K562 (cell line): Measurements from ENCODE around the gene THADA. TPM values are rescaled to one million over a fixed set of nuclear protein-coding genes. Genes with fewer than 3 reads are reported as not detected.

Source experiments
- ATAC-seq: fragments of 200-7000 bp; cut with Tn5 transposase; 3 replicates; pipeline ENCODE4 v1.9.1; 2020; ENCODE audit warnings: moderate library complexity
- BruUV-seq: library from RNA; stranded (reverse); fragments of 400-500 nt; replicated peaks from 2 replicates; lab custom pipeline; 2021; lab: Mats Ljungman, UMichigan
- CTCF ChIA-PET: fragments of 300-600 bp; formaldehyde crosslinking; extraction: SDS; loops from one replicate; lab custom pipeline; 2021; ENCODE audit warnings: low intra/inter-chr PET ratio; lab: Yijun Ruan, JAX
- POLR2A ChIA-PET: fragments of 300-600, 350-650 bp; sonication (Branson Sonifier 250); formaldehyde crosslinking; extraction: SDS; loops from one replicate; lab custom pipeline; 2021; ENCODE audit warnings: antibody characterized with exemption, inconsistent platforms; lab: Yijun Ruan, JAX
- DNase-seq, 4 experiments: peaks; one replicate each; pipeline versions ENCODE4 v3.0.0 to v3.0.0-alpha.2; 2011 to 2018; ENCODE audit warnings: low spot score in 3 of 4, mixed read lengths in 3 of 4; ENCODE audit errors: extremely low read depth in 1 of 4
- FAIRE-seq: peaks from 2 replicates; lab custom pipeline; 2011; peaks lifted over from hg19 to GRCh38; lab: Jason Lieb, UNC
- H2AFZ ChIP-seq: 2 replicates; pipeline ENCODE4 v1.6.0; 2011; ENCODE audit warnings: low read depth, low read length, control low read depth, inconsistent platforms
- H3K27ac ChIP-seq: fragments of 200-600 bp; 3 replicates; pipeline ENCODE4 v1.8.0; 2011; ENCODE audit warnings: low read depth, mild to moderate bottlenecking, control low read depth, inconsistent platforms, low read length, moderate library complexity, mixed read lengths; ENCODE audit errors: extremely low read depth
- H3K27me3 ChIP-seq, 2 experiments: fragments of 300-600 bp in 1 of 2; 2 replicates in 1 of 2; 3 replicates in 1 of 2; pipeline versions ENCODE4 v1.6.0 to v1.8.0; 2011; ENCODE audit warnings: inconsistent platforms in 2 of 2, low read length in 2 of 2, mild to moderate bottlenecking in 1 of 2, mixed read lengths in 1 of 2, moderate library complexity in 1 of 2; ENCODE audit not compliant: control insufficient read depth in 2 of 2, insufficient read depth in 2 of 2
- H3K36me3 ChIP-seq: fragments of 300-600 bp; 3 replicates; pipeline ENCODE4 v1.8.0; 2011; ENCODE audit warnings: mild to moderate bottlenecking, low read length, inconsistent platforms; ENCODE audit not compliant: control insufficient read depth, insufficient read depth
- H3K4me1 ChIP-seq, 2 experiments: fragments of 200-600 bp in 1 of 2; replicated peaks in 1 of 2; 2 replicates in 1 of 2; 3 replicates in 1 of 2; pipeline versions ENCODE4 v1.5.1 to v1.8.0; 2011; ENCODE audit warnings: inconsistent platforms in 2 of 2, low read length in 2 of 2, mild to moderate bottlenecking in 1 of 2, mixed read lengths in 1 of 2, moderate library complexity in 1 of 2; ENCODE audit not compliant: control insufficient read depth in 2 of 2, insufficient read depth in 2 of 2
- H3K4me2 ChIP-seq: 2 replicates; pipeline ENCODE4 v1.6.1; 2011; ENCODE audit warnings: low read length, control low read depth, inconsistent platforms, mixed read lengths; ENCODE audit not compliant: insufficient read depth
- H3K4me3 ChIP-seq: fragments of 200-600 bp; sonication (generic), shearing (Covaris generic); 2 replicates; pipeline ENCODE4 v1.5.1; 2016; ENCODE audit warnings: control low read depth, inconsistent platforms
- H3K79me2 ChIP-seq: fragments of 200-600 bp; 3 replicates; pipeline ENCODE4 v1.8.0; 2011; ENCODE audit warnings: low read length, inconsistent platforms; ENCODE audit not compliant: control insufficient read depth, insufficient read depth
- H3K9ac ChIP-seq, 2 experiments: 2 replicates each; pipeline versions ENCODE4 v1.6.0 to v1.6.1; 2011; ENCODE audit warnings: low read depth in 2 of 2, low read length in 2 of 2, control low read depth in 1 of 2, inconsistent platforms in 1 of 2, mild to moderate bottlenecking in 1 of 2, mixed read lengths in 1 of 2; ENCODE audit not compliant: insufficient read depth in 1 of 2
- H3K9me1 ChIP-seq: one replicate; pipeline ENCODE4 v1.6.0; 2011; ENCODE audit warnings: inconsistent platforms, mild to moderate bottlenecking, low read length, moderate library complexity; ENCODE audit not compliant: control insufficient read depth, insufficient read depth
- H3K9me3 ChIP-seq: replicated peaks from 2 replicates; pipeline ENCODE4 v1.5.1; 2011; ENCODE audit warnings: low read depth, low read length, inconsistent platforms; ENCODE audit not compliant: control insufficient read depth, insufficient read depth
- H4K20me1 ChIP-seq: replicated peaks from 2 replicates; pipeline ENCODE4 v1.6.1; 2011; ENCODE audit warnings: low read length, inconsistent platforms, mixed read lengths; ENCODE audit not compliant: control insufficient read depth, insufficient read depth
- ELF4 ChIP-seq: fragments of 450-650 bp; formaldehyde crosslinking; IDR thresholded peaks from 2 replicates; pipeline ENCODE4 v1.4.0; 2022; ENCODE audit warnings: missing genetic modification characterization
- KLF1 ChIP-seq: fragments of 450-650 bp; IDR thresholded peaks from 2 replicates; pipeline ENCODE4 v1.6.1; 2016; ENCODE audit warnings: missing genetic modification characterization, missing compliant biosample characterization
- NCOA2 ChIP-seq, 2 experiments: fragments of 450-650 bp; IDR thresholded peaks; 2 replicates each; pipeline ENCODE4 v1.6.1; 2018; ENCODE audit warnings: mild to moderate bottlenecking in 2 of 2, moderate library complexity in 1 of 2; ENCODE audit not compliant: partially characterized antibody in 2 of 2
- NR2C2 ChIP-seq, 2 experiments: fragments of 200-800 bp in 1 of 2; sonication (Bioruptor generic) in 1 of 2; sonication (generic) in 1 of 2; formaldehyde crosslinking in 1 of 2; IDR thresholded peaks; 2 replicates each; pipeline versions ENCODE4 v1.6.1 to v1.8.0; 2016 to 2022; ENCODE audit warnings: mild to moderate bottlenecking in 1 of 2, missing compliant biosample characterization in 1 of 2, missing genetic modification characterization in 1 of 2, missing genetic modification reagents in 1 of 2
- PURB ChIP-seq: sonication (generic); formaldehyde crosslinking; IDR thresholded peaks from 2 replicates; pipeline ENCODE4 v1.9.0; 2021; ENCODE audit warnings: low read depth, mild to moderate bottlenecking, missing genetic modification reagents
- RAD51 ChIP-seq: fragments of 450-650 bp; IDR thresholded peaks from 2 replicates; pipeline ENCODE4 v1.7.1; 2016; ENCODE audit warnings: low read depth, mild to moderate bottlenecking, borderline replicate concordance
- RCOR1 ChIP-seq, 2 experiments: IDR thresholded peaks; 2 replicates each; pipeline ENCODE4 v1.6.1; 2012; ENCODE audit warnings: low read depth in 2 of 2, low read length in 2 of 2, borderline replicate concordance in 1 of 2, improper control_type of control experiment in 1 of 2
- WHSC1 ChIP-seq: IDR thresholded peaks from one replicate; pipeline ENCODE4 v1.6.1; 2012; ENCODE audit warnings: low read length, control low read depth, inconsistent platforms
- WGBS: fragments of 100-300 bp; shearing (Covaris generic); methylation state at CpG from one replicate; pipeline ENCODE4 v1.1.6; 2016; ENCODE audit warnings: low coverage, mixed read lengths; ENCODE audit not compliant: insufficient coverage; ENCODE audit errors: missing lambda C conversion rate; 5-methylcytosine and 5-hydroxymethylcytosine counted together
- in situ Hi-C: fragments of 300-500 bp; cut with MboI; formaldehyde crosslinking; loops from 4 replicates; pipeline ENCODE4 v1.15.0; 2018; ENCODE audit warnings: inconsistent platforms, mixed read lengths
- intact Hi-C: fragments of 100-400 bp; cut with micrococcal nuclease; formaldehyde crosslinking; loops from 2 replicates; pipeline ENCODE4 v1.14.2; 2022
- polyA plus RNA-seq, 8 experiments: library from polyadenylated mRNA; depleted of rRNA in 4 of 8; stranded (reverse) in 5 of 8; unstranded in 3 of 8; fragments of >200 nt; fragmentation: Nextera tagmentation in 2 of 8; fragmentation: Illumina TruSeq in 1 of 8; extraction: Ambion mirVana in 2 of 8; extraction: Trizol in 1 of 8; gene quantifications; 2 replicates each; pipeline versions ENCODE4 v1.2.1 to v1.2.3, GENCODE V29; 2011 to 2014; ENCODE audit warnings: inconsistent platforms in 1 of 8, missing spikeins in 1 of 8
- total RNA-seq, 7 experiments: library from RNA; depleted of rRNA in 6 of 7; stranded (reverse); fragments of >200 nt in 6 of 7; fragmentation: Illumina TruSeq in 2 of 7; extraction: Trizol in 2 of 7; gene quantifications; 2 replicates each; pipeline versions ENCODE4 v1.2.1 to v1.2.3, GENCODE V29; 2011 to 2021; ENCODE audit warnings: low replicate concordance in 1 of 7
- TF ChIP-seq, protein P1 (sequence below), 2 experiments: fragments of 450-650 bp; IDR thresholded peaks; 2 replicates each; pipeline ENCODE4 v1.6.1; 2018; ENCODE audit warnings: mild to moderate bottlenecking in 2 of 2, low read depth in 1 of 2; ENCODE audit not compliant: partially characterized antibody in 2 of 2
- TF ChIP-seq, protein P2 (sequence below): sonication (generic); formaldehyde crosslinking; IDR thresholded peaks from 2 replicates; pipeline ENCODE4 v1.5.0; 2020; ENCODE audit warnings: missing genetic modification reagents
- TF ChIP-seq, protein P3 (sequence below): sonication (generic); IDR thresholded peaks from 2 replicates; pipeline ENCODE4 v1.6.1; 2016
- TF ChIP-seq, protein P4 (sequence below): fragments of 450-650 bp; IDR thresholded peaks from 2 replicates; pipeline ENCODE4 v1.6.1; 2017; ENCODE audit warnings: mild to moderate bottlenecking, moderate library complexity

THADA gene
- total and polyA plus RNA-seq, 9 of the 15 experiments (the other 6 are each of a cell fraction or from before 2014, with no cell fraction given): 17.8 to 34.7 (median 31.9) TPM

DNA sequence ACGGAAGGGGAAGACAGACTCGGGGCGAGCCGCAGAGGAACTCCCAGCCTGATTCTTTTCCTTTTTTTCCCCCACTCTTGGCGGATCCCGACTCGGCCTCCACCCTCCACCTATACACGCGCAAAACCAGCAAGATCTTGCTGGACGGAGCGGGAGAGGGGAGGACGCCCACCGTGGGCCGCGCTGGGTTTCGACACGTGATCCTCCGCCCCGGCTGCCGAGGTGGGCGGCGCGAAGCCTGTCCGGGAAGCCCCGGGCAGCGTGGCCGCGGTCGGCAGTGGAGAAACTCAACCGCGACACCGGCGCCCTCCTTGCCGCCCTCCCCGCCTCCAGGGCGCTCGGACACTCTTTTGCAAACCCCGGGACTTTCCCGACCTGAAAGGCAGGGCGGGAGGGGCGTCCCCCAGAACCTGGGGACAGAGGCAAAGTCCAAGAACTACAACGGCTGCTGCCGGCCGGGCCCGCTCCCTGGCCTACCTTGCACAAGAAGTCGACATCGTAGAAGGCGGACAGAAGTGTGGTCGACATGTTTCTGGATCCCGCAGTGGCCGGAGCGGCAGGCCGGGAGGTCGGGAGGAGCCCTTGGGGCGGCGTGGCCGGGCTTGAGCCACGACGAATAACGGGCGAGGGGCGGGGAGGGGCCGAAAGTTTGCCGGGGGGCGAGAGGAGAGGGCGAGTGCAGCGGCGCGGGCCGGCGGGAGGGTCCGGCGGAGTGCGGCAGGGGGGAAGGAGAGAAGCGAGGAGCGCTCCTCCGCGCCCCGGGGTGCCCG is 369.9 kb downstream of the THADA start:
- Histone ChIP-seq H4K20me1 (no peaks in the 10 kb centered on the region; the same call in 1 of the 2 replicates), H3K79me2 (peaks cover 68% of the 10 kb centered on the region), H3K4me1 (peaks cover 12 to 53% of the 10 kb centered on the region in 2 experiments; a peak in 4 of 5 replicates), H3K9ac (peak overlapping the region; percentile 88 to 99), H3K4me3 (peak overlapping the region; percentile 62), H3K27ac (peak overlapping the region; percentile 86), H2AFZ (peak overlapping the region; percentile 48; the same call in 1 of the 2 replicates), H3K4me2 (peak overlapping the region; percentile 81), H3K9me1 (no peaks in the 10 kb centered on the region), H3K36me3 (peaks cover 39% of the 10 kb centered on the region), H3K9me3 (no peaks in the 10 kb centered on the region), H3K27me3 (no peaks in the 10 kb centered on the region)
- intact Hi-C loops: loop anchor here (1.0 to 5.0 kb wide), 6 partner anchors 36 to 397 kb away; no protein-coding TSS in a partner anchor
- in situ Hi-C loops: loop anchor here (5.0 to 10.0 kb wide), 3 partner anchors 51 to 399 kb away; no protein-coding TSS in a partner anchor
- BruUV-seq: no TSS peak
- DNase-seq: peak; percentile 65 to 76 (median 72)
- ChIA-PET CTCF (interaction anchor here (0.8 to 6.3 kb wide), 3 partner anchors 279 to 366 kb away, joined by 4 to 41 read pairs (median 6); no protein-coding TSS in a partner anchor), POLR2A (interaction anchor here (0.6 to 2.0 kb wide), 21 partner anchors 7 to 416 kb away, joined by 3 to 10 read pairs (median 4); no protein-coding TSS in a partner anchor)
- ATAC-seq: peak; percentile 2
- no peak for FAIRE-seq
- WGBS: 0% methylated on average over 15 of the region's 80 CpGs
- TF ChIP-seq WHSC1: no peak
- TF ChIP-seq ELF4 (CRISPR knock-in tag): no peak
- TF ChIP-seq NR2C2 (CRISPR knock-in tag; IDR thresholded peaks at IDR 0.05): no peak
- 0 out of 2 replicates have a peak, but pooled peaks have one; percentile 50 for TF ChIP-seq NR2C2 (tag; IDR thresholded peaks at IDR 0.05)
- TF ChIP-seq RAD51: peak; percentile 80
- 0 out of 4 replicates have a peak, but pooled peaks of 1 of the 2 experiments have one; percentile 1 for TF ChIP-seq RCOR1 (IDR thresholded peaks at IDR 0.05; ENCODE audit: borderline replicate concordance in 1 of 2, low read depth in 2 of 2, low read length in 2 of 2)
- TF ChIP-seq, protein P1, sequence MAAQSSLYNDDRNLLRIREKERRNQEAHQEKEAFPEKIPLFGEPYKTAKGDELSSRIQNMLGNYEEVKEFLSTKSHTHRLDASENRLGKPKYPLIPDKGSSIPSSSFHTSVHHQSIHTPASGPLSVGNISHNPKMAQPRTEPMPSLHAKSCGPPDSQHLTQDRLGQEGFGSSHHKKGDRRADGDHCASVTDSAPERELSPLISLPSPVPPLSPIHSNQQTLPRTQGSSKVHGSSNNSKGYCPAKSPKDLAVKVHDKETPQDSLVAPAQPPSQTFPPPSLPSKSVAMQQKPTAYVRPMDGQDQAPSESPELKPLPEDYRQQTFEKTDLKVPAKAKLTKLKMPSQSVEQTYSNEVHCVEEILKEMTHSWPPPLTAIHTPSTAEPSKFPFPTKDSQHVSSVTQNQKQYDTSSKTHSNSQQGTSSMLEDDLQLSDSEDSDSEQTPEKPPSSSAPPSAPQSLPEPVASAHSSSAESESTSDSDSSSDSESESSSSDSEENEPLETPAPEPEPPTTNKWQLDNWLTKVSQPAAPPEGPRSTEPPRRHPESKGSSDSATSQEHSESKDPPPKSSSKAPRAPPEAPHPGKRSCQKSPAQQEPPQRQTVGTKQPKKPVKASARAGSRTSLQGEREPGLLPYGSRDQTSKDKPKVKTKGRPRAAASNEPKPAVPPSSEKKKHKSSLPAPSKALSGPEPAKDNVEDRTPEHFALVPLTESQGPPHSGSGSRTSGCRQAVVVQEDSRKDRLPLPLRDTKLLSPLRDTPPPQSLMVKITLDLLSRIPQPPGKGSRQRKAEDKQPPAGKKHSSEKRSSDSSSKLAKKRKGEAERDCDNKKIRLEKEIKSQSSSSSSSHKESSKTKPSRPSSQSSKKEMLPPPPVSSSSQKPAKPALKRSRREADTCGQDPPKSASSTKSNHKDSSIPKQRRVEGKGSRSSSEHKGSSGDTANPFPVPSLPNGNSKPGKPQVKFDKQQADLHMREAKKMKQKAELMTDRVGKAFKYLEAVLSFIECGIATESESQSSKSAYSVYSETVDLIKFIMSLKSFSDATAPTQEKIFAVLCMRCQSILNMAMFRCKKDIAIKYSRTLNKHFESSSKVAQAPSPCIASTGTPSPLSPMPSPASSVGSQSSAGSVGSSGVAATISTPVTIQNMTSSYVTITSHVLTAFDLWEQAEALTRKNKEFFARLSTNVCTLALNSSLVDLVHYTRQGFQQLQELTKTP (IDR thresholded peaks at IDR 0.05; ENCODE audit: low read depth in 1 of 2, partially characterized antibody in 2 of 2): peak in 1 of 2 experiments; percentile 71
- TF ChIP-seq, protein P2, sequence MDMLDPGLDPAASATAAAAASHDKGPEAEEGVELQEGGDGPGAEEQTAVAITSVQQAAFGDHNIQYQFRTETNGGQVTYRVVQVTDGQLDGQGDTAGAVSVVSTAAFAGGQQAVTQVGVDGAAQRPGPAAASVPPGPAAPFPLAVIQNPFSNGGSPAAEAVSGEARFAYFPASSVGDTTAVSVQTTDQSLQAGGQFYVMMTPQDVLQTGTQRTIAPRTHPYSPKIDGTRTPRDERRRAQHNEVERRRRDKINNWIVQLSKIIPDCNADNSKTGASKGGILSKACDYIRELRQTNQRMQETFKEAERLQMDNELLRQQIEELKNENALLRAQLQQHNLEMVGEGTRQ (CRISPR knock-in tag): peak; percentile 88
- TF ChIP-seq, protein P3, sequence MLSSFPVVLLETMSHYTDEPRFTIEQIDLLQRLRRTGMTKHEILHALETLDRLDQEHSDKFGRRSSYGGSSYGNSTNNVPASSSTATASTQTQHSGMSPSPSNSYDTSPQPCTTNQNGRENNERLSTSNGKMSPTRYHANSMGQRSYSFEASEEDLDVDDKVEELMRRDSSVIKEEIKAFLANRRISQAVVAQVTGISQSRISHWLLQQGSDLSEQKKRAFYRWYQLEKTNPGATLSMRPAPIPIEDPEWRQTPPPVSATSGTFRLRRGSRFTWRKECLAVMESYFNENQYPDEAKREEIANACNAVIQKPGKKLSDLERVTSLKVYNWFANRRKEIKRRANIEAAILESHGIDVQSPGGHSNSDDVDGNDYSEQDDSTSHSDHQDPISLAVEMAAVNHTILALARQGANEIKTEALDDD: no peak
- TF ChIP-seq KLF1 (tag): no peak
- no peak for TF ChIP-seq PURB
- no peak for TF ChIP-seq NCOA2 (IDR thresholded peaks at IDR 0.05; ENCODE audit: partially characterized antibody in 2 of 2)
- TF ChIP-seq, protein P4, sequence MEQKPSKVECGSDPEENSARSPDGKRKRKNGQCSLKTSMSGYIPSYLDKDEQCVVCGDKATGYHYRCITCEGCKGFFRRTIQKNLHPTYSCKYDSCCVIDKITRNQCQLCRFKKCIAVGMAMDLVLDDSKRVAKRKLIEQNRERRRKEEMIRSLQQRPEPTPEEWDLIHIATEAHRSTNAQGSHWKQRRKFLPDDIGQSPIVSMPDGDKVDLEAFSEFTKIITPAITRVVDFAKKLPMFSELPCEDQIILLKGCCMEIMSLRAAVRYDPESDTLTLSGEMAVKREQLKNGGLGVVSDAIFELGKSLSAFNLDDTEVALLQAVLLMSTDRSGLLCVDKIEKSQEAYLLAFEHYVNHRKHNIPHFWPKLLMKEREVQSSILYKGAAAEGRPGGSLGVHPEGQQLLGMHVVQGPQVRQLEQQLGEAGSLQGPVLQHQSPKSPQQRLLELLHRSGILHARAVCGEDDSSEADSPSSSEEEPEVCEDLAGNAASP: no peak
